GM18520 (cell line): ENCODE measurements around the gene UGT2B11.
"Not testable (repeated sequence)": the region's sequence is repeated elsewhere in the genome, so short reads cannot be mapped to it uniquely, and the experiment has no call there.

Experiments
- ATAC-seq: cut with Tn5 transposase; IDR thresholded peaks from one replicate; pipeline ENCODE4 v1.9.1; 2021; ENCODE audit not compliant: unreplicated experiment

The UGT2B11 gene

DNA sequence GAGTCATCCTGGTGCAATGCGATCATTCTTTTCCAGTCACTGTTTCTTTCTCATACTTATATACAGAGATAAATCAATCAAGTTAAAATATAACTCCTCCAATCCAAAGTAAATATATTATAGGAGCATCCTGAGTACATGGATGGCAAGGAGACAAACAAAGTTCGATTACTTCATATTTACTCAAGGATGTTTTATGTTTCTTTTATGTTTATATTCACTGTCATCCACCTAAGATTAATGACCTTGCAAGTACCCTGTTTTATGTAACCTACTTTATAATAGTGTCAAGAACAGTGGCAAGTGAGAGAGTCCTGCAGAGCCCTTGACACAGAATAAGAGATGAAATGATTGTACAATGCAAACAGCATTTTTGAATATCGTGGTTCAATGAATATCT, at the start of gene UGT2B11:
TSS of gene UGT2B11 (minus strand) at position 33 of the 400 bp plus-strand sequence. CDS start at position 7, 26 bp downstream.
- no peak for ATAC-seq

- not testable (repeated sequence) for ATAC-seq
Observed at GRCh38 chr4:69253147-69253772, 38.7 kb upstream of the UGT2B11 start.

GRCh38 chr4:69250884-69251283, 36.3 kb upstream of the UGT2B11 start:
- not testable (repeated sequence) for ATAC-seq

DNA sequence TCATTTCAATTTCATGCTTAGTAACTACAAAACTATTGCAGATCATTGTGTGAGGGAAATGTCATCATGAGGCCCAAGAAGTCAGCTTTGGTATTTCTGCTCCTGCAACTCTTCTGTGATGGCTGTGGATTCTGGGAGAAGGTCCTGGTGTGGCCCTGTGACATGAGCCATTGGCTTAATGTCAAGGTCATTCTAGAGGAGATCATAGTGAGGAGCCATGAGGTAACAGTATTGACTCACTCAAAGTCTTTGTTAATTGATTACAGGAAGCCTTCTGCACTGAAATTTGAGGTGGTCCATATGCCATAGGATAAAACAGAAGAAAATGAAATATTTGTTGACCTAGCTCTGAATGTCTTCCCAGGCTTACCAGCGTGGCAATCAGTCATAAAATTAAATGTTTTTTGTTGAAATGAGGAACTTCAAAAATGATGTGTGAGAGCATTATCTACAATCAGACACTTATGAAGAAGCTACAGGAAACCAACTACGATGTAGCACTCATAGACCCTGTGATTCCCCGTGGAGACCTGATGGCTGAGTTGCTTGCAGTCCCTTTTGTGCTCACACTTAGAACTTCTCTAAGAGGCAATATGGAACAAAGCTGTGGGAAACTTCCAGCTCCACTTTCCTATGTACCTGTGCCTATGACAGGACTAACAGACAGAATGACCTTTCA, 28.2 kb upstream of the UGT2B11 start:
- not testable (repeated sequence) for ATAC-seq

DNA sequence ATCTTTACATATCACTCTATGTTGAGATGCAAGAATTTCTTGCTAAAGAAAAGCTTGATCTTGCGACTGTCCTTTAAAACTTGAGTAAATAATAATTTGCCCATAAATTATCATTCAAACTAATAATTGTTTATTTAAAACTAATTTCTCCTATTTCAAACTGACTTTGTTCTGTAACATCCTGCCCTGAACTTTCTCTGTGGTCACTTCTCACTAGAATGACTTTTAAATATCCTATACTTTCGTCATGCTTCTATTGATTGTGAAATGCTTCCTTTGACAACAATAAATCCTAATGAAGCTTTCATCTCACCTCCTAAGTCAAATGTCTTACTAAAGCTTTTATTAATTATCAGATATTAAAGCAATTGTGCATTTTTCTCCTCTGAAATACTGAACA, 27.2 kb upstream of the UGT2B11 start:
- ATAC-seq = not testable (repeated sequence)

DNA sequence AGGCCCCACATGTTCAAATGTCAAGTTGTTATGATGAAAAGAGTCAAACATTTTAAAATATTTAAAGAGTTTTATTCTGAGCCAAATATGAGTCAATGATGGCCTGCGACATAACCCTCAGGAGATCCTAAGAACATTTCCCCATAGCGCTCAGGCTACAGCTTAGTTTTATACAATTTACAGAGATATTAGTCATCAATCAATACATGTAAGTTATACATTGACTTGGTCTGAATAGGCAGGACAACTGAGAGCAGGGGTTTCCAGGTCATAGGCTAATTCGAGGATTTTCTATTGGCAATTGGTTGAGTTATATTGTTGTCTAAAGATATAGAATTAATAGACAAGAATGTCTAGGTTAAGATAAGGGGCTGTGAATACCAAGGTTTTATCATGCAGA, 26.2 kb upstream of the UGT2B11 start:
- not testable (repeated sequence) for ATAC-seq

GRCh38 chr4:69239557-69240168, 25.1 kb upstream of the UGT2B11 start:
- no peak for ATAC-seq

- no peak for ATAC-seq
Observed at GRCh38 chr4:69239092-69239491, 24.5 kb upstream of the UGT2B11 start.

DNA sequence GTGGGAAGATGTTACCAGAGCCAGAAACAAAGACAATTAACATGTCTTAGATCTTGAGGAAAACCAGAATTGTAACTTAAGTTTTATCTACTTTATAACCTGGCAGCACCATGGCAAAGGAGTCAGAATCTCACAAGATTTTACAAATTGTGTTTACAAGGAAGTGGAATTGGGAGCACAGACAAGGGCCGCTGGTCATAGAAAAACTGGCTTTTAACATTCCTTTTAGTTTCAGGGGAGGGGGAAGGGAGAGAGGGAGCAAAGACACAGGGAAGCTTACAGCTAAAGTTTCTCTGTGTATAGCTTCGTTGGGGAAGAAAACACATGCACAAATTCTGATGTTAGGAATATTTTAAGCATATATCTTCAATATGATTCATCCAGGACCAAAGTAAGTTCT, 10.3 kb upstream of the UGT2B11 start:
- ATAC-seq = no peak

DNA sequence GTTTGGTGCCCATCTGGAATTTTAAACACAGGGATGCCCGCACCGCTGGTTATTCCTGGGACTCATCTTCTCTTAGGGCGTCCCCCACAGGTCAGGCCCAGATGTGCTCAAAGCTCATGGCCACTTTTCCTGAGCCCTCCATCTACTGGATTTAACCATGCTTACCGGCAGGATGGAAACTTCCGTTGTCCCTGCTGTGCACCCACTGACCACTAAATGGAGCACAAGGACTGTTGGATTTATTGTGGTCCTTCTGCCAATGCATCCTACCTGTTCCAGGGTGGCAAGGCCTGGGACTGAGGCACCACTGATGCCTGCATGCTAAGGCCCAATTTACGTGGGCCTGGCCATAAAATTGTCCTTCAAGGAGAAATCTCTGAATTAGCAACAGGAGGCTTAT, 8.7 kb upstream of the UGT2B11 start:
- not testable (repeated sequence) for ATAC-seq

DNA sequence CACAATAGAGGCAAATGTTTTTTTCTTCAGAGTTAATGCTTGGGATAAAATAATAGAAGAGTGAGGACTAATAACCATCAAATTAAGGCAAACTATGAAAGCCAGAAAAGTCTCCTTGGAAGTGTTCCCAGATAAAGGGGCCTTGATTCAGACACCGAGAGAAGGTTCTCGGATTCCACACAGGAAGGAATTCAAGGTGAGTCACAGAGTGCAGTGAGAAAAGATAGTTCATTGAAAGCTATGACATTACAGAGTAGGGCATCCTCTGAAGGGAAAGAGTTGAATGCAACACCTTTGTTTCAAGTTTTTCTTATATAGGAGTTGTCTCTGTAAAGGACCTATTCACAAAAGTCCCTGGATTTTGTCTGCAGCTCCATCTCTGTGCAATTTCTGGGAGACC, 3.9 kb upstream of the UGT2B11 start:
- ATAC-seq = not testable (repeated sequence)

DNA sequence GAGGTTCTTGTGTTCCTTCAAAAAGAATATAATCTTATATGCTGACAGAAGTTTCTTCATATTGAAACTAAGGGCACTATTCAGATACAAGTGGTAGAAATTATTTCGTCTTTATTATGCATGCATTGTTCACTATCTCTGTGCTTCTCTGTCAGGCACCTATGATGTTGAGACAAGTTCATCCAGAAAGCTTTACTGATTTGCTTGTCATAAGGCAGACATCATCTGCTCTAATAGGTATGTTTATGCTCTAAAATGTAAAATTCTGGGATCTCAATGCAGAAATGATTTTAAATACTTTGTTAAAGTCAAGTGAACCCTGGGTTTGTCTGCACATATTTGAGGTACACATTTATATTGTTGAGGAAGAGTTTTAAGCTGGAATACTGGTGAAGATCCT, 3.6 kb downstream of the UGT2B11 start:
- no peak for ATAC-seq

DNA sequence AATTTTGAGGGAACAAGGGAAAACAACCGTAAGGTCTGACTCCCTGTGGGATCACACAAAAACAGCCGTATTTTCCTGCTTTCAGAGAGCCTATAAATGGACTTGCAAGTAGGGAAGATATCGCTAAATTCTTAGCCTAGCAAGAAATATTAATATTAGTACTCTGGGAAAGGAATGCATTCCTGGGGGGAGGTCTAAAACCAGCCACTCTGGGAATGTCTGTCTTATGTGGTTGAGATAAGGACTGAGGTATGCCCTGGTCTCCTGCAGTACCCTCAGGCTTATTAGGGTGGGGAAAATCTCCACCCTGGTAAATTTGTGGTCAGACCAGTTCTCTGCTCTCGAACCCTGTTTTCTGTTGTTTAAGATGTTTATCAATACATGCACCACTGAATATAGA, 16.0 kb downstream of the UGT2B11 start:
- not testable (repeated sequence) for ATAC-seq

- no peak for ATAC-seq
Observed at GRCh38 chr4:69196209-69196965, 18.2 kb downstream of the UGT2B11 start.

DNA sequence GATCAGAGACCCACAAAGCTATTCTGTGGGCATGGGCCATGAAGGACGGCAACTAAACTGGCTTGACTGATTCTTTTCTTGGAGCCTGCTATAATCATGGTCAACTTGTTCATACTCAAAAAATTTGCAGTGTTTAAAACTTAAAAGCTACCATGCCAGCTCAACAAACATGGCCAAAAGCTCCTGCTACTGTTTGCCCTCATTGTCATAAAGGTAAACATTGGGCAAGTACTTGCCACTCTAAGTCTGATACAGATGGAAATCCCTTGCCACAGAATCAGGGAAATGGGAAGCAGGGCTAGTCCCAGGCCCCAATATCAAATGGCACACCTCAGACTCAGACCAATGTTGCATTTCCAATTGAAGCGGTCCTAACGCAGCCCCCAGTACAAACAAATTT, 20.4 kb downstream of the UGT2B11 start:
- no peak for ATAC-seq

- not testable (repeated sequence) for ATAC-seq
Observed at GRCh38 chr4:69191905-69192304, 22.6 kb downstream of the UGT2B11 start.

- not testable (repeated sequence) for ATAC-seq
Observed at GRCh38 chr4:69190621-69191020, 23.9 kb downstream of the UGT2B11 start.

DNA sequence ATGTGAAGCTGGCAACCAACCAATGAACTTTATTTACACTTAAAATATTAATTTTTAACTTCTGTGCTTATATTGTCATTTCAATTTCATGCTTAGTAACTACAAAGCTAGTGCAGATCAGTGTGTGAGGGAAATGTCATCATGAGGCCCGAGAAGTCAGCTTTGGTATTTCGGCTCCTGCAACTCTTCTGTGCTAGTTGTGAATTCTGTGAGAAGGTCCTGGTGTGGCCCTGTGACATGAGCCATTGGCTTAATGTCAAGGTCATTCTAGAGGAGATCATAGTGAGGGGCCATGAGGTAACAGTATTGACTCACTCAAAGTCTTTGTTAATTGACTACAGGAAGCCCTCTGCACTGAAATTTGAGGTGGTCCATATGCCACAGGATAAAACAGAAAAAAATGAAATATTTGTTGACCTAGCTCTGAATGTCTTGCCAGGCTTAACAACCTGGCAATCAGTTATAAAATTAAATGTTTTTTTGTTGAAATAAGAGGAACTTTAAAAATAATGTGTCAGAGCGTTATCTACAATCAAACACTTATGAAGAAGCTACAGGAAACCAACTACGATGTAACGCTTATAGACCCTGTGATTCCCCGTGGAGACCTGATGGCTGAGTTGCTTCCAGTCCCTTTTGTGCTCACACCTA, 32.9 kb downstream of the UGT2B11 start:
- ATAC-seq = not testable (repeated sequence)

DNA sequence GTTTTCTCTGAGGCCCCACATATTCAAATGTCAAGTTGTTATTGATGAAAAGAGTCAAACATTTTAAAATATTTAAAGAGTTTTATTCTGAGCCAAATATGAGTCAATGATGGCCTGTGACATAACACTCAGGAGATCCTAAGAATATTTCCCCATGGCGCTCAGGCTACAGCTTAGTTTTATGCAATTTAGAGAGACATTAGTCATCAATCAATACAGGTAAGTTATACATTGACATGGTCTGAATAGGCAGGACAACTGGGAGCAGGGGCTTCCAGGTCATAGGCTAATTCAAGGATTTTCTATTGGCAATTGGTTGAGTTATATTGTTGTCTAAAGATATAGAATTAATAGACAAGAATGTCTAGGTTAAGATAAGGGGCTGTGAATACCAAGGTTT, 34.7 kb downstream of the UGT2B11 start:
- not testable (repeated sequence) for ATAC-seq

DNA sequence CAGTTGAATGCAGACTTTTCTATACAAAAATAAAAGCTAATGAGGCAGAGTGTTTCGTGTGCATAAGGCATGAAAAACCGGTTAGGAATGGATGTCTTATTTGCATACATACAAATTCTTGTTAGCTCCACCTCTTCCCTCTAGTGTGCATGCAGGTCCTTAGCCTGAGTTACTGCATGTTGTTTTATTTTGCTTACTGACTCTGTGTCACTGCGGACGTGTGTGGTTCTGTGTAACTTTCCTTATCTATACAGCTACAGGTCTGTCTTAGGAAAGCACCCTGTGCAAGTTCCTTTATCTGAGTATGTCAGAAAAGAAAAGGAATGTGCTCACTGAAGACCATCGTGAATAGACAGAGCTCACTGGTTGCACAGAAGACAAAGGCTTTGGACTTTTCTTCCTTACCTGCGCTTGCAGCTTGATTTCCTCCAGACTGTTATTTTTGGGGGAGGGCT, 35.8 kb downstream of the UGT2B11 start:
- not testable (repeated sequence) for ATAC-seq
